ENCODE measurements around the gene GRIPAP1.
"Not testable (repeated sequence)": the region's sequence is repeated elsewhere in the genome, so short reads cannot be mapped to it uniquely, and the experiment has no call there.

The GRIPAP1 gene

GRCh38 chrX:48989483-48989882 is 12.6 kb downstream of the GRIPAP1 start (continued):
- no peak for TF ChIP-seq ZNF565 (CRISPR knock-in tag; conservative IDR thresholded peaks at IDR 0.05; ENCODE audit: low read depth)
- TF ChIP-seq, protein P1, sequence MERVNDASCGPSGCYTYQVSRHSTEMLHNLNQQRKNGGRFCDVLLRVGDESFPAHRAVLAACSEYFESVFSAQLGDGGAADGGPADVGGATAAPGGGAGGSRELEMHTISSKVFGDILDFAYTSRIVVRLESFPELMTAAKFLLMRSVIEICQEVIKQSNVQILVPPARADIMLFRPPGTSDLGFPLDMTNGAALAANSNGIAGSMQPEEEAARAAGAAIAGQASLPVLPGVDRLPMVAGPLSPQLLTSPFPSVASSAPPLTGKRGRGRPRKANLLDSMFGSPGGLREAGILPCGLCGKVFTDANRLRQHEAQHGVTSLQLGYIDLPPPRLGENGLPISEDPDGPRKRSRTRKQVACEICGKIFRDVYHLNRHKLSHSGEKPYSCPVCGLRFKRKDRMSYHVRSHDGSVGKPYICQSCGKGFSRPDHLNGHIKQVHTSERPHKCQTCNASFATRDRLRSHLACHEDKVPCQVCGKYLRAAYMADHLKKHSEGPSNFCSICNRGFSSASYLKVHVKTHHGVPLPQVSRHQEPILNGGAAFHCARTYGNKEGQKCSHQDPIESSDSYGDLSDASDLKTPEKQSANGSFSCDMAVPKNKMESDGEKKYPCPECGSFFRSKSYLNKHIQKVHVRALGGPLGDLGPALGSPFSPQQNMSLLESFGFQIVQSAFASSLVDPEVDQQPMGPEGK (CRISPR knock-in tag; IDR thresholded peaks at IDR 0.05; ENCODE audit: borderline replicate concordance): no peak
- TF ChIP-seq ZNF8 (CRISPR knock-in tag; IDR thresholded peaks at IDR 0.05): no peak

- no peak for ATAC-seq
- TF ChIP-seq, protein P1 (CRISPR knock-in tag; IDR thresholded peaks at IDR 0.05; ENCODE audit: borderline replicate concordance): no peak
- TF ChIP-seq ZFP30 (CRISPR knock-in tag; IDR thresholded peaks at IDR 0.05) (no peak), OSR1 (CRISPR knock-in tag; IDR thresholded peaks at IDR 0.05) (no peak), ESRRG (CRISPR knock-in tag; IDR thresholded peaks at IDR 0.05) (no peak)
These were observed 18.2 kb downstream of the GRIPAP1 start for GRCh38 chrX:48983896-48984295.

DNA sequence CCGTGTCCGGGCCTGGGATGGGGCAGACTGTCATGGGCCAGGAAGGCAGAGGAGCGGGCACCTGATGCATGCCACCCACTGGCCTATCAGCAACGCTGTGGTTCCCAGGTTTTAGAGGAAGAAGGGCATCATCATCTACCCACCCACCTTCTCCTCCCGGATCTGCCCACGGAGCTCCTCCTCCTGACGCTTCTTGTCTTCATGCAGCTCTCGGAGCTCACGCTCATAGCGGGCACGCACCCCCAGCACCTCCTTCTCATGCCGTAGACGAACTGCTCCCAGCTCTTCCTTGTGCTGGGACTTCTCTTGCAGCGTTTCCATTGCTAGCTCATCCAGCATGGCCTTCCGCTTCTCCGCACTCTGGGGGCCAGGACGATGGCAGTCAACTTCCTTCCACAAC is 19.0 kb downstream of the GRIPAP1 start:
- no peak for ATAC-seq
- TF ChIP-seq TOX (CRISPR knock-in tag; IDR thresholded peaks at IDR 0.05; ENCODE audit: borderline replicate concordance) (no peak), TSHZ2 (CRISPR knock-in tag; IDR thresholded peaks at IDR 0.05) (no peak), ZFP3 (CRISPR knock-in tag; IDR thresholded peaks at IDR 0.05) (no peak), CSDC2 (CRISPR knock-in tag; IDR thresholded peaks at IDR 0.05) (no peak), ESRRG (CRISPR knock-in tag; IDR thresholded peaks at IDR 0.05) (no peak)

GRCh38 chrX:48981178-48981577 is 20.9 kb downstream of the GRIPAP1 start:
- ATAC-seq: no peak
- TF ChIP-seq ESRRG (CRISPR knock-in tag; IDR thresholded peaks at IDR 0.05): no peak
- no peak for TF ChIP-seq CSDC2 (CRISPR knock-in tag; IDR thresholded peaks at IDR 0.05)
- TF ChIP-seq ZFP30 (CRISPR knock-in tag; IDR thresholded peaks at IDR 0.05): no peak
- TF ChIP-seq ZNF70 (CRISPR knock-in tag; IDR thresholded peaks at IDR 0.05): no peak

DNA sequence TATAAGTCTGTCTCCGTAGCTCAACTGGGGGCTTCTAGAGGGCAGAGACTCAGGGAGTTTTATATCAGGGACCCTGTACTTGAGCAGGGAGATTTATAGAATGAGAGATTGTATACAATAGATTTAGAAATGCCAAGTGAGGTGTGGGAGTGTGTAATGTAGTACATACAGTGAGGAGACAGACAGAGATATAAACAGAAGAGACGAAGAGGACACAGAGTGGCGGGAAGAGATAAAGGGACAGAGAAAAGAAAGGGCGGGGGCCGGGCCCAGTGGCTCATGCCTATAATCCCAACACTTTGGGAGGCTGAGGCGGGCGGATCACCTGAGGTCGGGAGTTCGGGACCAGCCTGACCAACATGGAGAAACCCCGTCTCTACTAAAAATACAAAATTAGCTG is 21.7 kb downstream of the GRIPAP1 start:
- ATAC-seq: not testable (repeated sequence)

DNA sequence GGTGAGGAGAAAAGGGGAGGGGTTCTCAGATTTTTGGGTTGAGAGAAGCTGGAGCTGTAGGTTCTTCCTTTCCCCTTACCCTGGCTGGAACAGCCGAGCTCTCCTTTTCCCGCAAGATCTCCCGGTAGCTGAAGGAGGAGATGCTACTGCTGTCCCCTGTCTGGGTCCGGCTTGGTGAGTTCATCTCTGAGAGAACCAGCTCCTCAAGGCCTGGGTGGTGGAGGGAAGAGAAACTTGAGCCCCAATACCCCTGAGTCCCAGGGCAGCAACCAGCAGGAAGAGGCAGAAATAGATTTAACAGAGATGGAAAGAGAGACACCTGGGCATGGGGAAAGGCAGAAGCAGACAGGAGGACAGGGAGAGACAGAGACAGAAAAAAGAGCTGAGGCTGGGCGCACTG is 23.8 kb downstream of the GRIPAP1 start:
- no peak for TF ChIP-seq ZFP30 (CRISPR knock-in tag; IDR thresholded peaks at IDR 0.05)
- no peak for TF ChIP-seq SNAI2 (CRISPR knock-in tag; IDR thresholded peaks at IDR 0.05)
- TF ChIP-seq, protein P1 (CRISPR knock-in tag; IDR thresholded peaks at IDR 0.05; ENCODE audit: borderline replicate concordance): no peak
- no peak for TF ChIP-seq BACH2 (CRISPR knock-in tag; IDR thresholded peaks at IDR 0.05; ENCODE audit: borderline replicate concordance)
- no peak for TF ChIP-seq ARNTL (CRISPR knock-in tag; IDR thresholded peaks at IDR 0.05; ENCODE audit: borderline replicate concordance, low read depth)
- no peak for TF ChIP-seq ESRRG (CRISPR knock-in tag; IDR thresholded peaks at IDR 0.05)
- TF ChIP-seq ZC3H10 (CRISPR knock-in tag; IDR thresholded peaks at IDR 0.05): no peak
- TF ChIP-seq GLIS3 (CRISPR knock-in tag; IDR thresholded peaks at IDR 0.05): no peak
- no peak for TF ChIP-seq TCF4 (CRISPR knock-in tag; IDR thresholded peaks at IDR 0.05; ENCODE audit: borderline replicate concordance)
- no peak for TF ChIP-seq RARB (CRISPR knock-in tag; IDR thresholded peaks at IDR 0.05)
- TF ChIP-seq ISL1 (CRISPR knock-in tag; IDR thresholded peaks at IDR 0.05): no peak
- no peak for TF ChIP-seq ZFP3 (CRISPR knock-in tag; IDR thresholded peaks at IDR 0.05)
- TF ChIP-seq ZNF8 (CRISPR knock-in tag; IDR thresholded peaks at IDR 0.05): no peak
- TF ChIP-seq CREB5 (CRISPR knock-in tag; IDR thresholded peaks at IDR 0.05; ENCODE audit: low read depth): no peak
- no peak for TF ChIP-seq CSRNP3 (CRISPR knock-in tag; IDR thresholded peaks at IDR 0.05)
- no peak for TF ChIP-seq OSR1 (CRISPR knock-in tag; IDR thresholded peaks at IDR 0.05)
- no peak for ATAC-seq
